ELR (cell line): ENCODE results near the gene VPS8.

Source experiments
- DNase-seq: peaks from one replicate; pipeline ENCODE4 v3.0.0-alpha.2; 2015; ENCODE audit warnings: low read depth

VPS8 gene, protein sequence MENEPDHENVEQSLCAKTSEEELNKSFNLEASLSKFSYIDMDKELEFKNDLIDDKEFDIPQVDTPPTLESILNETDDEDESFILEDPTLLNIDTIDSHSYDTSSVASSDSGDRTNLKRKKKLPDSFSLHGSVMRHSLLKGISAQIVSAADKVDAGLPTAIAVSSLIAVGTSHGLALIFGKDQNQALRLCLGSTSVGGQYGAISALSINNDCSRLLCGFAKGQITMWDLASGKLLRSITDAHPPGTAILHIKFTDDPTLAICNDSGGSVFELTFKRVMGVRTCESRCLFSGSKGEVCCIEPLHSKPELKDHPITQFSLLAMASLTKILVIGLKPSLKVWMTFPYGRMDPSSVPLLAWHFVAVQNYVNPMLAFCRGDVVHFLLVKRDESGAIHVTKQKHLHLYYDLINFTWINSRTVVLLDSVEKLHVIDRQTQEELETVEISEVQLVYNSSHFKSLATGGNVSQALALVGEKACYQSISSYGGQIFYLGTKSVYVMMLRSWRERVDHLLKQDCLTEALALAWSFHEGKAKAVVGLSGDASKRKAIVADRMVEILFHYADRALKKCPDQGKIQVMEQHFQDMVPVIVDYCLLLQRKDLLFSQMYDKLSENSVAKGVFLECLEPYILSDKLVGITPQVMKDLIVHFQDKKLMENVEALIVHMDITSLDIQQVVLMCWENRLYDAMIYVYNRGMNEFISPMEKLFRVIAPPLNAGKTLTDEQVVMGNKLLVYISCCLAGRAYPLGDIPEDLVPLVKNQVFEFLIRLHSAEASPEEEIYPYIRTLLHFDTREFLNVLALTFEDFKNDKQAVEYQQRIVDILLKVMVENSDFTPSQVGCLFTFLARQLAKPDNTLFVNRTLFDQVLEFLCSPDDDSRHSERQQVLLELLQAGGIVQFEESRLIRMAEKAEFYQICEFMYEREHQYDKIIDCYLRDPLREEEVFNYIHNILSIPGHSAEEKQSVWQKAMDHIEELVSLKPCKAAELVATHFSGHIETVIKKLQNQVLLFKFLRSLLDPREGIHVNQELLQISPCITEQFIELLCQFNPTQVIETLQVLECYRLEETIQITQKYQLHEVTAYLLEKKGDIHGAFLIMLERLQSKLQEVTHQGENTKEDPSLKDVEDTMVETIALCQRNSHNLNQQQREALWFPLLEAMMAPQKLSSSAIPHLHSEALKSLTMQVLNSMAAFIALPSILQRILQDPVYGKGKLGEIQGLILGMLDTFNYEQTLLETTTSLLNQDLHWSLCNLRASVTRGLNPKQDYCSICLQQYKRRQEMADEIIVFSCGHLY (N-terminal part only)

DNA sequence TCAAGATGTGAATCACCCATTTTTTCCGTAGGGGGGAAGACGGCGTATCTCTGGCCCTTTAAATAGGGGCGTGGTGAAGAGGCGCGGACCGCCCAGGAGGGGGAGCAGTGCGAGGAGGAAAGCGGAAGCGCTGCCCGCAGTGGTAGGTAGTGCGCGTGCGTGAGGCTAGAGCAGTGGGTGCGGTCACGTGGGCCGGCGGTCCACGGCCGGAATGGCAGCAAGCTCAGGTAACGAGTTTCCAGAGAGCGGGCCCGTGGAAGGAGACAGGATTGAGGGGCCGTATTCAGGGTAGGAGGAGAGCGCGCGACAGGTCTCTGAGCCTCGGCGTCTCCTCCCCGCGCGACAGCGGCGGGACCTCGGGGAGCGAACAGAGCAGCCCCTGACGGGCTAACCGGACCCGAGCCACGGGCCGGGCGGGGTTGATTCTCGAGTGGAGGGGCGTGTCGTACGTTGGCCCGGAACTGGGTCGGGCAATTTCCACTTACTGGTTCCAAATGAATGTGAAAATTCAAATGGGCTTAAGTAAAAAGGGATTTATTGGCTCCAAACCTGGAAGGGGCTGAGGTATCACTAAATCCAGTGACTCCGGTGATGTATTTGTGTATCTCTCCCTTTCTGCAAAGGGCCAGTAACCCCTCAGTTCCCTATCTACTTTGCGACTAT, at the start of gene VPS8:
Gene VPS8, plus strand, starts transcription at position 168 of the 663 bp plus-strand sequence. CDS start 12,467 bp downstream, outside the sequence.
- DNase-seq, result peak; percentile 97

DNA sequence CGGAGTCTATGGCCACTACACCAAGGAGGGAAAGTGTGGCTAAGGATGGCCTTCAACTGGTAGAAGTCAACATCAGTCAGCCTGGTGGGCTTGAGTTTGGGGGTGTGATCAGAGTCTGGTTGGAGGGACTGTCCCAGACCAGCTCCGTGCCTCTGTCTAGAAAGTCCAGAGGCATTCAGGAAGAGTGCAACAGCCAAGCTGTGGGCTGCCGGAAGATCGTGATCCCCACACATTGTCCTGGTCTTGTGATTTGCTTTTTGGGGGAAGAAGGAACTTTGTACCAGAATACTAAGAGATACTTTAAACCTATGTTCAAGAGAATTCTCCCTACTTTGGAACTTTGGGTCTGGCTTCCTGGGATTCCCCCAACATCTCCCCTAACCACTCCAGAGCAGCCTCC, 47.8 kb upstream of the VPS8 start:
- no peak for DNase-seq

DNA sequence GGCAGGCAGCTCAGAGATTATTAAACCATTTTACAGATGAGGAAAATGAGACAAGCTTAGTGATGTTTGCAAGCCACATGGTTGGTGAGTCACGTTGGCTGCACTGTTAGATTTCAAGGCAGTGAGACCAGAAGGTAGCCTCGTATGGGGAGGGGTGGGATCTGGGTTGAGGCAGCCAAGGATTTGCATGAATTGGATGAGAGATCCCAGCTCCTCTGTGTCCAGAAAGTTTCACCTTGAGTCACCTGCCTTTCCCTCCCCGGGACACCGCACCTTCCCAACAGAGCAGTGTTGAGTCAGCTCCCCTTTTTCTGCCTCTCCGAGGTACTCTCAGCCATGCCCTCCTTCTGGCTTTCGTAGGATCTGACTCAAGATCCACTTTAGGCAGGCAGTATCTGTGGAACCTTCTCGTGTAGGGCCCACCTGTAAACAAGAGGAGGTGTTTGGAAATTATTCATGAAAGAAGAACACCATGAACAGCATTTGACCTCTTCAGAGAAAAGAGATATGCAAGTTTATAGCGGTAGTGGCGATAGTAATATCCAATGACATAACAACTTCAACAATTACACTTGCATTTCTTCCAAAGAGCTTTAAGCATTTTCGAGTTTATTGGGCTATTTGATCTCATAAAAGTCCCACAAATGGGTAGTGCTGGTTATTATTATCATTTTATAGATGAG, 46.8 kb upstream of the VPS8 start:
- no peak for DNase-seq

DNA sequence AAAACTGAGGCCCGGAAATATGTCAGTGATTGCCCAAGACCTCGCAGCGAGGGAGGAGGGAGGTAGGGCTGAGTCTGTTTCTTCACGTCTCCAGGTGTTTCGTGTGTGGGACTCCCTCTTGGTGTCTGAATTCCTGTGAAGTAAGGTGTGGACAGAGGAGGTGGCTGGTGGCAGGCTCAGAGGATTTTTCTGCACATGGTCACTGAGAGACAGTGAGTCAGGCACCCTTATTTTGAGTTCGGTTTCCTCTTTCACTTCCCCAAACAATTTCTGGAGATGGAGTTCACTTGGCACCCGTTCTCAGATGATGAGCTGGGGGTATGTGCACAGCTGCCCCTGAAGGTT, 46.3 kb upstream of the VPS8 start:
- no peak for DNase-seq

DNA sequence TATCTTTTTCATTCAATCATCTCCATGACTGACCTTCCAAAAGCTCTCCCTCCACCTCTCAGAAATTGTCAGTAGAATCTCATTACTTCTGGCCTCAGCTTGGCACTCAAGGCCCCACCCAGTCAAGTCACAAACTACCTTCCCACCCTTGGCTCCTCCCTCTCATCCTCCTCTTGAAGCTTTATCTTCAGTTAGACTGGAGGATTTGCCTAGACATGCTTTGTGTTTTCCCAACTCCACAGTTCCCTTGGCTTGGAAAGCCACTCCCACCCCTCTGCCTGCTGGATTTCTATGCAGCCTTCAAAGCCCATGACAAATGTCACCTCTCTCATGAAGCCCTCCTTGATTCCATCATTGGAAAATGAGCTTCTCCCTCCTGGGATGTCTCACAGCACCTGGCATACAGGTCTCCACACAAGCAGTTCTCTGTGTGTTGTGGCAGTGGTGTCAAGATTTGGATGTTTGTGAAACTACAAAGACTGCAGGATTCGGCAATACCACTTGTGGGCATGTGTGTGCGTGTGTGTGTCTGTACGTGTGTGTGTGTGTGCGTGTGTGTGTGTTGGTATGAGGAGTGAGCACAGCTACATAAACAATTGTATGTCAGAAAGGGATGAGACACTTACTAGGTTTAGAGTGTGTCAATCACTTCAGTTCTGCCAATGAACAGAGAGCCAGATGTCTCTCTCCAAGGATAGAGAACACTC, 45.3 kb upstream of the VPS8 start:
- peak; percentile 20 for DNase-seq

DNA sequence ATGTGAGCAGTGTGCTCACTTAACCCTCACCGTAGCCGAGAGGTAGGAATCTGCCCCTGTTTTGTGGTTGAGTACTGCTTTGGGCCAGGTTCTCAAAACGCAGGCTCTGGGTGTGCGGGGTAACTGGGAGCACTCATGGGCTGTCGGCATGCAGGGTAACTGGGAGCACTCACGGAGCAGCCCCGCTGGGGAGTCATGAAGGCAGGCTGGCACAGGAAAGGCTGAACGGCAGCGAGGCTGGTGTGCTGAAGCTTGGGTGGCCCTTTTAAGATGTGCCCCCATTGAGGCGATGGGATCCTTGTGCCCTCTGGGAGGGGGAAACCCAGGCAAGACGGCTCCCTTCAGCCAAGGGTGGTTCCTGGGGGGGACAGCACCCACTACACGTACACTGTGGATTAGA, 44.6 kb upstream of the VPS8 start:
- DNase-seq, result no peak

DNA sequence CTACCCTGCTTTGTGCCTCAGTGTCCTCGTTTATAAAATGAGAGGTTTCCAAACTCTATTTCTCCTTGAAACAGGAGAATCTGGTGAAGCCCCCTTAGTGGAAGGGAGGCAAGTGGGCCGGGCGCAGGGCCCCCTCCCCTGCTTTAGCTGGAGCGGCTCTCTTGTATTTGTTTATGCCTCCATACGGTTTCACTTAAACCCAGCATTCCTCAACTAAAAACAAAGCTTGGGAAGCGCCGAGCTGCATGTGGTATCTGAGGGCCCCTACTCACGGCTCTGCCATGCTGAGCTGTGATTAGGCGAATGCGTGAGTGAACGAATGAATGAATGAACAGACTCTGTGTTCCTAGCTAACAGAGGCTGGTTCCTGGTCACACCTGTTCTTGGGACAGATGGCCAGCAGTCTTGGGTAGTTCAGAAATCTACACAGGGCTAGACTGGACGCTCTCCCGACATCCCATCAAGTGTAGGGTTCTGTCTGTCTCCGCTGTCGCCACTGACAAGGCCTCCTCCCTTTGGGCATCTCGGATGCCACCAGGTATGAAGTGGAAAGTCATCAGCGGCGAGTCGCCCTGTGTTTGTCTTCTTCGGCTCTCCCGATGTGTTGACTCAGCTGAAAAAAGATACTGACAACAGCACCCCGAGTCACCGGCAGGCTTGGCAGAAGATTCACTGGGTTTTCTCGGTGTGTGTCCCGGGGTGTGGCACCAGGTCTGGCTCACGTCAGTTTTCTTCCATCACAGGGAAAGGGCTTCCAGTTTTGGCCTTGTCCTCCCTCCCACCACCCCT, 42.4 kb upstream of the VPS8 start:
- DNase-seq, result no peak

DNA sequence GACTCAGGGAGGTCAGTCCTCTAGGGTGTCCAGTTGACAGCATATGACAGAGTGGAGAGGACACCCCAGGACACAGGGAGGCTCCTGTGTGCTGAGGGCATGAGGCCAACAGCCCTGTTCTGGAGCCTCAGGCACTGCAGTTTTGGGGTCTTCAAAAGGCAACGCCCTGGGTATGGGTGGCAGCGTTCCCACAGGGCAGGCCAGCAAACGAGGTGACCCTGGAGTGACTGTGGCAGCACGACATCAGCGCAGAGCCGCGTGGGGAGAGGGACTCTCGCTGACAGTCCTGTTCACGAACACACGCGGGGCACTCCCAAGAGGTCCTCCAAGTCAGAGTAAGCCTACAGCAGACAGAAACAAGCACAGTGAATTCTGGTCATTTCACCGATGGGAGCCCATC, 41.4 kb upstream of the VPS8 start:
- no peak for DNase-seq

DNA sequence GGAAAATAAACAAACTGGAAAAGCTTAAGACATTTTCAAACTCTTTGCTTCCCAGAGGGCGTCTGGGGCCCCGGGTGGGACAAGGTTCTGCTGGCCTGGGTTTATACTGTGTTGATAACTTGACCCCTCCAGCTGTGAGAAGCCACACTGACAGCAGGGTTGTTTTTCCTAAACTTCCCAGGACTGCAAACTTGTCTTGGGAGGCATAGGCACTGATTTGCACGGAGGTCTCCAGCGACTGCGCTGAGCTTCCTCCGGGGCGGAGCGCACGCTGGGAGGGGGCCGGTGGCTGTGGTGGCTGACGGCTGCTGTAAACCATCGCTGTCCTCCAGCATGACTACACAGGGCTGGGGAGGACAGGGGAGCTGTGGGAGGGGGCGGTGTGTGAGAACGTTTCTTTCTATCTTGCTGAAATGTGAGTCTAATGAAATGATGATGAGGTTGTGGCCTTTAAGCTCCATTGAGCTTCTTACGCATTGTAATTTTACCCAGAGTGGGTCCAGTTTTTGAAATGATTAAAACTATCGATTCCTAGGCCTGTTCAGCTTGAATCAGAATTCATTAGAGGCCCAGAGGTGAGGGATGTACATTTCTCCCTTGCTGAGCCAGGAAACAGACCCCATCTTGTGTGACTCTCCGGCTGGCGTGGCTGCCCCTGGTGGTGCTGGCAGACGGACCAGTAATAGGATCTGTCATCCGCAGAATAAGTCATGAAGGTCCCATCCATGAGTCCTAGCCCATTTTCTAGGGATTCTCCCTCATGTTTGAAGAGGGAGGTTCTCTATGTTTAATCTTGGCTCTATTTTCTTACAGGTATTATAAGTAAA, 40.5 kb upstream of the VPS8 start:
- no peak for DNase-seq

DNA sequence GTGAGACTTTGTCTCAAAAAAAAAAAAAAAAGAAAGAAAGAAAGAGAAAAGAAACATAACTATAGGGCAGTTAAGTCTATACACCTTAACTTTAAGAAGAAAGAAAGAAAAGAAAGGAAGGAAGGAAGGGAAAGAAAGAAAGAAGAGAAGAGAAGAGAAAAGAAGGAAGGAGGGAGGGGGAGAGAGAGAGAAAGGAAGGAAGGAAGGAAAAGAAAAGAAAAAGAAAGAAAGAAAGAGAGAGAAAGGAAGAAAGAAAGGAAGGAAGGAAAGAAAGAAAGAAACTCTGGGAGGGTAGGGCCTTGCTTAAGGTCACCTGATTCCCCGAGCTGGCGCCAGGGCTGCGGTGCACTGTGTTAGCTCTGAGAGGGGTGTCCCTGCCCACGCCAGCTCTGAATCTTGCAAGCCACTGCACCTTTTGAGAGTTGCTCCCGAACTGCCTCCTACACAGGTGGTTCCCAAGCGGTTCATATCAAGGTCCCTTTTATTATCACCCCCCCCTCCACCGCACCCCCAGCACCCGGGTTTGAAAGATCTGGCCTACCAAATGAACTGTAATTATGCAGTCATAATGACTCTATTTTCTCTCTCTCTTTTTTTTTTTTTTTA, 39.2 kb upstream of the VPS8 start:
- no peak for DNase-seq

DNA sequence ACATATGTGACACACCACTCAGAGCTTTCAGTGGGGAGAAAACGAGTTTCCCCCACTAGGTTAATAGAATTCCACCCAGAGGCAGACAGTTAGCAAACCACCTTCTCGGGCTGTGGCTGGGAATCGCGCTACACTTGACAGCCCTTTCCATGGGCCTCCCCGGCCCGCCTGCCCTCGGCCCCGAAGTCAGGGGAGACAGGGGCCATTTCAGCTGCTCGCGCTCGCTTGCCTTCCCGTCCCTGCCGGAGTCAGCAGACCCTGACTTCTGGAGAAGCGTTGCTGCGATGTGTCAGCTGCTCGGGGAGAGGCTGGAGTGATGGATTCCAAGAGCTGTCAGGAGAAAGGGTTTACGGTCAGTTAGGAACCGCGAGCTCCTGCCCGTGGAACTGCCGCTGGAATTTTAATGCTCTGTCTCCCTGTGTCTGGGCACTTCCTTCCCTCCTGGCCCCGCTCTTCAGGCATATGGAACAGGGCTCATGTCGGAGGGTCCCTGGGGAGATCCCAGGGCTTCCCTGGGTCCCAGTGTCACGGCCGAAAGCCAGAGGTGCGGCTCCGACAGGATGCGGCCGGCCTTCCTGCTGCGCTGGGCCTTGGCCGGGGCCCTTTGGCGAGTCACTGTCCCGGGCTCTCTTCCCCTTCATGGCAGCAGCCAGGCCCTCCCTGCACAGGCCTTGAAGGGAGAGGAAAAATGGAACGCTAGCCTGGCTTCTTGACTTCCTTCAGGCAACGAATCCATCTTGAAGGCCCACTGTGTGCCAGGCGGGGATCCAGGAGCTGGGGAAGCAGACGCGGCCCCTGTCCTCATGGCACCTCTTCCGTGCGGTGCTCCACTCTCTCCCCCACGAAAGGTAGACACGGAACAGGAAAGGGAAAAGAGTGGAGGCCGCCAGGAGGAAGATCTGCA, 38.4 kb upstream of the VPS8 start:
- no peak for DNase-seq

DNA sequence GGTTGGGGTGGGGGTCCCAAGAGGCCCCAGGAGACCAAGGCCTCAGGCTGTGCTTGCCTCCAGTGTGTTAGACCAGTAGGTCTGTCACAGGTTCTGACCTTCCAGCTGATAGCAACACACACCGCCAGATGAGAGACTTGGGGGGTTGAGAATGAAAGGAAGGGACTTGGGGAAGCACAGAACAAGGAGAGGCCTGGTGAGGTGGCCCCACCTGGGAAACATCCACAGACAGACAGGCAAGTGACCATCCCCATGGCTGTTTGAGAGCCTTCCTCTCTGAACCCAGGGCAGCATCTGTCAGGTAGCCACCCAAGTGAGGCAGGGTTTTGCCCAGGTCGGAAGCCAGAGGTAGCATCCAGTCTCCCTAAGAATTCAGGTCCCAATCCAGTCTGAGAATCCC, 35.0 kb upstream of the VPS8 start:
- DNase-seq, result no peak

DNA sequence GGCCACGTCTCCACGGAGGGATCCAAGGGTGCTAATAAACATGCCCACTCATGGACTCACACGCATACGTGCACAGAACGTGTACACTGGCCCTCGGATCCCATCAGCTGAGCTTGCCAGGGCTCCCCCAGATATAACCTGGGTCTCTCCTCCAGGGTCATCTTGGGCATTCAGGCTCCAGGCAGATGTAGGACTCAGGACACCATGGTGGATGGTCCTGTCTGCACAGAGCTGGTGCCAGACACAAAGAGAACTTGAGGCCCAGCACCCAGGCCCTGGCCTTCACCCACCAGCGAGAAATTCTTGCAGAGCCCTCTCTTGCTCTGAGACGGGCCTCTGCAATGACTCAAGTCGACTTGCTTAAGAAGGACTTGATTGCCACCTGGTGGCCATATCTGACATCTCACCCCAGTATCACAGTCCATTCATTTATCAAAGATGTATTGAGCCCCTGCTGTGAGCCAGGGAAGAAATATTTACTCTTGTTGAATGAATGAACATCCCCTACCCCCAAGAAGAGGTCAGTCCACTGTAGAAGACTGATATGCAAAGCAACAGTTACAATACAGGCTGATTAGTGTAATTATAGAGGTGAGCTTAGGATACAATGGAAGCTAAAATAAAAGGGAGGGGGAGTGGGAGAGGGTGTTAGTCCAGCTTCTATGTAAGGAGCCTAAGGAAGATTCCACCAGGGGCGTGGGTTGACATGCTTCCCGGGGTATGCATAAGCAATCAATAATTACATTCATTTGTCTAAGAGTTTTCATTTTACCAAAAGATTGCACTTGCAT, 34.2 kb upstream of the VPS8 start:
- DNase-seq, result peak; percentile 94

DNA sequence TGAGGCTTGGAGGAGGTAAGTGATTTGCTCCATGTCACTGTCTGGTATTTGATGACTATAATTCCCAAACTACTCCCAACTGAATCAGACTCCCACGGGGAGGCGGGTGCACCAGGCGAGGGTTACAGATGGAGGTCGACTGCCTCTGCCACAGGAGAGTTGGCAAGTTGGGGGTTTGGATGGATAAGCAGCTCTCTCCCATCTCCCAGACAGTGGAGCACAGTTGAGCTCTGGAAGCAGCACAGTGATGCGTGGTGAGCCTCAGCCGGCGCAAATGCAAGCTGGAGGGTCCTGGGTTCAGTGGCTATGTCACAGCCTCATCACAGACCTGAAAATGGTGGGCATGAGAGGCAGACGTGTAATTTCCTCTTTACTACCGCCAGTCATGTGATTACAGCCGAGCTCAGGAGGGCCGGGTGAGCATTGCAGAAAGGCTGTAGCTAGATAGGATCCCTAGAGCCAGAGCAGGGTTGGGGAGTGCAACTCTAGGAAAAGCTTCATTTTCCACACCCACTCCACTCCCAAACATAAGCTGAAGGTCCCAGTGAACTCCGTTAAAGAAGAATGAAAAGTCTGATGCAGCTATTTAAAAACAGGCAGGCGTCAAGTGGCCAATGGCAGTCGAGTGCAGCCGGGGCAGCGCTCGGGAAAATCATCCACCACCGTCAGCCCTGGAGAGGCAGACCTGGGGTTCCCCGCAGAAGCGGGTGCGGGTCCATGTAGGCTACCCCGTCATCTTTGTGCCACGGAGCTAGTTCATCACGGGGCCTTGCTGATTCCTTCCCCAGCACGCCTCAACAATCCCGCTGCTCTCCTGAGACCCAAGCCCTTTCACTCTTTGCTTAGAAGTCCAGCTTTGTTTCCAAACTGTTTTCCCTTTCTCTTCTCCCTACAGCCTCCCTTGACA, 33.3 kb upstream of the VPS8 start:
- no peak for DNase-seq

DNA sequence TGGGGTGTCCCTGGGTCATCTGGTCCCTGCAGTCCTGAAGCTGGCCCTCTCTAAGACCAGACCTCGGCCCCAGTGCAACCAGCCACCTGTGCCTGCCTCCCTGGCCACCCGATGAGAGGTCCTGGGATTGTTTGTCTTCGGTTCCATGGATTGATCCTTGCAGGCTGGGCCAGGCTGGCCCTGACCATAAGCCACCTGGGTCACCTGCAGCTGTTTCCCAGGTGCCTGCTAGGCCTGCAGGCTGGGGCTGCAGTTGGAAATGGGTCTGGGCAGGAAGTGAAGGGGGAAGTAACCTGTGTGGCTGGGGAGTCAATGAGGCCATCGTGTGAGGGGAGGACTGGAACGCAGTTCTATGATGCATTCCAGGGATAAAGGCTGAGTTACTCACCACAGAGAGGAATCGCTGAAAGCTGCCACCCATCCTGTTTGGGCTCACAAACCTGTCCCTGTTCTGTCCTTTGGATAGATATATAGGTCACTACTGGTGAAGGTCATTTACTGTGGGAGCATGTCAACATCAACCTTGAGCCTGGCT, 30.9 kb upstream of the VPS8 start:
- peak; percentile 51 for DNase-seq
